Measurements from ENCODE around the gene CD151. TPM values are rescaled to one million over a fixed set of nuclear protein-coding genes. Genes with fewer than 3 reads are reported as not detected.

Gene CD151
- total and polyA plus RNA-seq, 2 experiments from 2014 or later = 248 to 356 TPM

GRCh38 chr11:841981-842369, 9.2 kb downstream of the CD151 start:
- peaks cover 25% of the 10 kb centered on the region for H3K79me2 ChIP-seq
- H3K4me1 ChIP-seq (ENCODE audit: insufficient read depth) = peaks cover 39% of the 10 kb centered on the region
- no peaks in the 10 kb centered on the region for H3K9me2 ChIP-seq (replicated peaks; ENCODE audit: insufficient read depth)
- H3K4me2 ChIP-seq = peak overlapping the region; percentile 94
- H3K36me3 ChIP-seq (replicated peaks; ENCODE audit: insufficient read depth, low read depth) = no peaks in the 10 kb centered on the region
- H3K9me3 ChIP-seq (ENCODE audit: low read depth) = no peaks in the 10 kb centered on the region
- peaks cover 13% of the 10 kb centered on the region for H4K20me1 ChIP-seq (ENCODE audit: insufficient read depth, poor library complexity, severe bottlenecking)
- H3K4me3 ChIP-seq = peak overlapping the region; percentile 86
- DNase-seq (ENCODE audit: low spot score) = no peak
- H3K27me3 ChIP-seq = no peaks in the 10 kb centered on the region
- H3K27ac ChIP-seq = peak overlapping the region; percentile 98
- TF ChIP-seq, protein P1, sequence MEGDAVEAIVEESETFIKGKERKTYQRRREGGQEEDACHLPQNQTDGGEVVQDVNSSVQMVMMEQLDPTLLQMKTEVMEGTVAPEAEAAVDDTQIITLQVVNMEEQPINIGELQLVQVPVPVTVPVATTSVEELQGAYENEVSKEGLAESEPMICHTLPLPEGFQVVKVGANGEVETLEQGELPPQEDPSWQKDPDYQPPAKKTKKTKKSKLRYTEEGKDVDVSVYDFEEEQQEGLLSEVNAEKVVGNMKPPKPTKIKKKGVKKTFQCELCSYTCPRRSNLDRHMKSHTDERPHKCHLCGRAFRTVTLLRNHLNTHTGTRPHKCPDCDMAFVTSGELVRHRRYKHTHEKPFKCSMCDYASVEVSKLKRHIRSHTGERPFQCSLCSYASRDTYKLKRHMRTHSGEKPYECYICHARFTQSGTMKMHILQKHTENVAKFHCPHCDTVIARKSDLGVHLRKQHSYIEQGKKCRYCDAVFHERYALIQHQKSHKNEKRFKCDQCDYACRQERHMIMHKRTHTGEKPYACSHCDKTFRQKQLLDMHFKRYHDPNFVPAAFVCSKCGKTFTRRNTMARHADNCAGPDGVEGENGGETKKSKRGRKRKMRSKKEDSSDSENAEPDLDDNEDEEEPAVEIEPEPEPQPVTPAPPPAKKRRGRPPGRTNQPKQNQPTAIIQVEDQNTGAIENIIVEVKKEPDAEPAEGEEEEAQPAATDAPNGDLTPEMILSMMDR (IDR thresholded peaks at IDR 0.05; ENCODE audit: poor library complexity) = no peak
- TF ChIP-seq EZH2phosphoT487 (IDR thresholded peaks at IDR 0.05; ENCODE audit: low read depth, severe bottlenecking, unreplicated experiment) (no peak), EZH2 (IDR thresholded peaks at IDR 0.05; ENCODE audit: borderline replicate concordance) (no peak)
- 2% methylated on average over 18 of the region's 27 CpGs for WGBS (ENCODE audit: low lambda C conversion rate, missing lambda C conversion rate)
- peak overlapping the region; percentile 75 for H2AFZ ChIP-seq

DNA sequence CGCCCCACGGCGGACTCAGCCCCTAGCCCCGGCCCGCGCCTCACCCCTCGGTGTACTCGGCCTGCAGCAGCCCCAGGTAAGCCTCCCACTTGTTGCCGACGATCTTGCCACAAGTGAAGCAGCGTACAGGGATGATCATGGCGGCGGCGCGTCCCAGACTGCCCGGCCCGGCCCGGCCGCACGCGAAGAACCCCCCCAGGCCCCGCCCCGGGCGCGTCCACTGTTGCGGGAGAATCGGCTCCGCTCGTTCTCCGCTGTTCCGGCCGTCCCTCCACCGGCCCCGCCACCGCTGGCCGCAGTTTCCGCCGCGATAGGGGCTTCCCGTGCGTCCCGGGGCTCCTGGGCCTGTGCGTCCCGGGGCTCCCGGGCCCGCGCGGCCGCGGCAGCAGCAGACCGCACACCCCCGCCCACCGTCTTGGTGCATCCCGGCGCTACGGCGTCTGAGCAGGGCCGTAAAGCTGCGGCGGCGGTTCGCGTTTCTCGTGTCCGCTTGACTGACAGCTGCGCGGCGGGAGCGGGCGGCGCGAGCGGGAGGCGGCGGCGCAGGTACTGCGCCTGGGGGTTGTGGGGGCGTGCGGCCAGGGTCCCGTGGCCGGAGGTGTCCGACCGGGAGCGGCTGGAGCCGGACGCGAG, 9.7 kb downstream of the CD151 start, which contains the start of the genes POLR2L and TSPAN4:
POLR2L (minus strand) TSS at position 160 of the 633 bp plus-strand sequence; CDS start at position 139, 21 bp downstream.
TSPAN4 (plus strand) TSS at position 483 of the 633 bp plus-strand sequence. CDS start 7,453 bp downstream, outside the sequence.
- H3K79me2 ChIP-seq = peaks cover 25% of the 10 kb centered on the region
- H3K27me3 ChIP-seq = no peaks in the 10 kb centered on the region
- H3K9me2 ChIP-seq (replicated peaks; ENCODE audit: insufficient read depth) = no peaks in the 10 kb centered on the region
- peak within 1 kb of the TSS; percentile 98 for H3K27ac ChIP-seq
- H2AFZ ChIP-seq = peak within 1 kb of the TSS; percentile 75
- peaks cover 39% of the 10 kb centered on the region for H3K4me1 ChIP-seq (ENCODE audit: insufficient read depth)
- H3K4me3 ChIP-seq = peak within 1 kb of the TSS; percentile 86
- peak within 1 kb of the TSS; percentile 94 for H3K4me2 ChIP-seq
- H3K36me3 ChIP-seq (replicated peaks; ENCODE audit: insufficient read depth, low read depth) = no peaks in the 10 kb centered on the region
- no peak for TF ChIP-seq EZH2phosphoT487 (IDR thresholded peaks at IDR 0.05; ENCODE audit: low read depth, severe bottlenecking, unreplicated experiment)
- no peak for TF ChIP-seq EZH2 (IDR thresholded peaks at IDR 0.05; ENCODE audit: borderline replicate concordance)
- TF ChIP-seq, protein P1 (IDR thresholded peaks at IDR 0.05; ENCODE audit: poor library complexity) = no peak
- WGBS (ENCODE audit: low lambda C conversion rate, missing lambda C conversion rate) = under 1% methylated on average over 40 of the region's 87 CpGs
- peaks cover 13% of the 10 kb centered on the region for H4K20me1 ChIP-seq (ENCODE audit: insufficient read depth, poor library complexity, severe bottlenecking)
- no peaks in the 10 kb centered on the region for H3K9me3 ChIP-seq (ENCODE audit: low read depth)
- DNase-seq (ENCODE audit: low spot score) = peak; percentile 96

DNA sequence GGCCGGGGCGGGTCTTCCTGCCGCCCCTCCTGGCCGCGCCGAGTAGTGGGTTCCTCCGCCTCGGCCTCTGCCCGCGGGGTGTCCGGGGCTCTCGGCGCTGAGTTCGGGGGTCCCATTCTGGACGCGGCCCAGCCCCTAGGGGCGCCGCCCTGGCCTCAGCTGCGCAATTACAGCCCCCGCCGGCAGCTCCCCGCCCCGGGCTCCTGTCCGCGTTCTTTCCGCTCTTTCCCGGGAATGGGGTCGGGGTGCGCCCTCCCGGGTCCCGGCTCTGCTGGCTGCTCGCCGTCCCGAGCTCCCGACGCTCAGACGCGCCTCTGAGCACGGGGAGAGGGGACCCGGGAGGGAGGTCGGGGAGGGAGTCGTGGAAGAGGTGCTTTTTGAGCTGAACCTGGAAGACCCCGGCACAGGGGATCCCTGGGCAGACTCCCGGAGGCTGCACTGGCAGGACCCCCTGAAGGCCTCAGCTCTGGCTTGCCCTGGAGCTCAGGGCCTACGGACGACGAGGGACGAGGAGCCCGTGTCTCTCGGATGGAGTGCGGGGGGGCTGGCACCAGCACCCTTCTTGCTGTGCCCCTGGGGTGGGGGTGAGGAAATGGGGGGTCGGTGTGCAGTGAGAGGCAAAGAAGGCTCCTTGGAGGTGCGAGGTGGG, 10.5 kb downstream of the CD151 start:
- peaks cover 41% of the 10 kb centered on the region for H3K4me1 ChIP-seq (ENCODE audit: insufficient read depth)
- H2AFZ ChIP-seq = peak overlapping the region; percentile 75
- no peaks in the 10 kb centered on the region for H3K36me3 ChIP-seq (replicated peaks; ENCODE audit: insufficient read depth, low read depth)

More for the DNA sequence above, 10.5 kb downstream of the CD151 start:
- Histone ChIP-seq H3K9me3 (ENCODE audit: low read depth) (no peaks in the 10 kb centered on the region), H3K9me2 (replicated peaks; ENCODE audit: insufficient read depth) (no peaks in the 10 kb centered on the region), H3K27me3 (no peaks in the 10 kb centered on the region), H3K79me2 (peaks cover 25% of the 10 kb centered on the region), H3K4me3 (peak overlapping the region; percentile 86), H3K4me2 (peak overlapping the region; percentile 94), H4K20me1 (ENCODE audit: insufficient read depth, poor library complexity, severe bottlenecking) (peaks cover 13% of the 10 kb centered on the region), H3K27ac (peak overlapping the region; percentile 98)
- TF ChIP-seq EZH2phosphoT487 (IDR thresholded peaks at IDR 0.05; ENCODE audit: low read depth, severe bottlenecking, unreplicated experiment) (no peak), EZH2 (IDR thresholded peaks at IDR 0.05; ENCODE audit: borderline replicate concordance) (no peak)
- TF ChIP-seq, protein P1 (IDR thresholded peaks at IDR 0.05; ENCODE audit: poor library complexity) = peak; percentile 11
- no peak for DNase-seq (ENCODE audit: low spot score)
- 3% methylated on average over 37 of the region's 53 CpGs for WGBS (ENCODE audit: low lambda C conversion rate, missing lambda C conversion rate)
